AG09319 (cell line): ENCODE measurements around the gene MAN1A2.

Source experiments
- DNase-seq: peaks from one replicate; pipeline ENCODE4 v3.0.0-alpha.2; 2010; ENCODE audit warnings: low read depth; ENCODE audit errors: extremely low read depth
- TF ChIP-seq, protein P1 (sequence below): IDR thresholded peaks from 2 replicates; pipeline ENCODE4 v1.5.1; 2011; ENCODE audit warnings: low read depth, mild to moderate bottlenecking, inconsistent platforms, low read length, moderate library complexity

Gene MAN1A2

DNA sequence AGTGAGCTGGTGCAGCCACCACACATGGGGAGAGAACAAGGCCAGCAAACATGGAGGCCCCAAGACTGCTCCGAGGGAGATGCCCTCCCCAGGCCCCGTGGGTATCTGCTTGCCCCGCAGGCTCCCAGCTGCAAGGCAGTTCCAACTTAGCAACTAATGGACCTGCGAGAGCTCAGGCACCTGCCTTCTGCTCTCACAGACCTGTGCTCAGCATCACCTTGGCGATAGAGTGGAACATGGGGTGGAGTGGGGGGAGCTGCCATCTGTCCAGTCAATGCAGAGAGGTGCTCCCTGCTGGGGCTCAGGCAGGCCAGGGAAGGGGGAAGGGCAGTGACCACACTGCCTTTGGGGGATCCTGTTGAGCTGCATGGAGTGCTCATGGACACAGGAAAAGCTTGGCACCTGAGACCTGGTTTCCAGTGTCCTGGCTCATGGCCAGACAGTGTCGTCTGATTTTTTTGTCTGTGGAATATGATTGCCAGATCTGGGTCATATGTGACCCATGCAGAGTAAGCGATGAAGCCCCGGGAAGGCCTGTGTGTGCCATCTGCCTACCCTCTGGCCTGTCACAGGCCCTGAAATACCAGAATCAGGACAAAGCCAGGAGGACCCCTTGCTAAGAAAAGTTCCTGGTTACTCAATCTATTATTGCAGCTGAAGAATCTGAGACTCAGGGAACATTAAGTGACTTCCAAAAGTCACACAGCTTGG, 198.7 kb downstream of the MAN1A2 start:
- TF ChIP-seq, protein P1, sequence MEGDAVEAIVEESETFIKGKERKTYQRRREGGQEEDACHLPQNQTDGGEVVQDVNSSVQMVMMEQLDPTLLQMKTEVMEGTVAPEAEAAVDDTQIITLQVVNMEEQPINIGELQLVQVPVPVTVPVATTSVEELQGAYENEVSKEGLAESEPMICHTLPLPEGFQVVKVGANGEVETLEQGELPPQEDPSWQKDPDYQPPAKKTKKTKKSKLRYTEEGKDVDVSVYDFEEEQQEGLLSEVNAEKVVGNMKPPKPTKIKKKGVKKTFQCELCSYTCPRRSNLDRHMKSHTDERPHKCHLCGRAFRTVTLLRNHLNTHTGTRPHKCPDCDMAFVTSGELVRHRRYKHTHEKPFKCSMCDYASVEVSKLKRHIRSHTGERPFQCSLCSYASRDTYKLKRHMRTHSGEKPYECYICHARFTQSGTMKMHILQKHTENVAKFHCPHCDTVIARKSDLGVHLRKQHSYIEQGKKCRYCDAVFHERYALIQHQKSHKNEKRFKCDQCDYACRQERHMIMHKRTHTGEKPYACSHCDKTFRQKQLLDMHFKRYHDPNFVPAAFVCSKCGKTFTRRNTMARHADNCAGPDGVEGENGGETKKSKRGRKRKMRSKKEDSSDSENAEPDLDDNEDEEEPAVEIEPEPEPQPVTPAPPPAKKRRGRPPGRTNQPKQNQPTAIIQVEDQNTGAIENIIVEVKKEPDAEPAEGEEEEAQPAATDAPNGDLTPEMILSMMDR = no peak
- no peak for DNase-seq

DNA sequence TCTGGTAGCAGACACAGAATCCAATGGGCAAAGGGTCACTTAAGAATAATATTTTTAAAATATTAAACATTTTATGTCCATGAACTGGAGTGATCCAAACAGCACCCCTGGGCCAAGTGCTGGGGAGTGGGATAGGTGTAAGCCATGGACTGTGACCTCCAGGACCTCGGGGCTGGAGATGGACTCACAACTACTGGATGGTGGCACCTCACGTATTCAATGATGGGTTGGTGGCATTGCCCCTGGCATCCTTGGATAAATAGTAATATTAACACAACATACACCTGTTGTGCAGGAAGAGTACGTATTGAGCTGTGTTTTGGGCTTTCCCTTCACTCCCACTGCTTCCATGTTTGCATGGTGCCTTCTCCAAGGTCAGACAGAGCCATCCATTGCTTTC, 199.3 kb downstream of the MAN1A2 start:
- TF ChIP-seq, protein P1 = no peak

DNA sequence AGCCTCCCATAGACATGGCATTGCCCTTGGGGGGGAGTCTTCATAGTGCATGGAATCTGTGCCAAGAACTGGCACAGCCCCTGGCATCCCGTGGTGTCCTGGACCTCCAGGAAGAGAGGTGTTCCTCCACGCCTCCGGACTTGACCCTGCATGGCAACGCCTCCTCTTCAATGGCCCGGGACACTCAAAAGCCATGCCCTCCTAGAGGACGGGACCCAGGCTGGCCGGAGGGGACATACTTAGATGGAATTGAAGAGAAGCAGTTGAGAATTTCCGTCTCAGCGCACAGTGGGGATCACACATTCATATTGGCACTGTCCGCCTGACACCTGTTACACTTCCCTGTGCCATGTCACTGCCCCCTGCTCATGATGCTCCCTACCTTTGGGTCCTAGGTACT, 200.2 kb downstream of the MAN1A2 start:
- no peak for DNase-seq
- TF ChIP-seq, protein P1 = no peak

More for the DNA sequence above, 199.3 kb downstream of the MAN1A2 start:
- no peak for DNase-seq

DNA sequence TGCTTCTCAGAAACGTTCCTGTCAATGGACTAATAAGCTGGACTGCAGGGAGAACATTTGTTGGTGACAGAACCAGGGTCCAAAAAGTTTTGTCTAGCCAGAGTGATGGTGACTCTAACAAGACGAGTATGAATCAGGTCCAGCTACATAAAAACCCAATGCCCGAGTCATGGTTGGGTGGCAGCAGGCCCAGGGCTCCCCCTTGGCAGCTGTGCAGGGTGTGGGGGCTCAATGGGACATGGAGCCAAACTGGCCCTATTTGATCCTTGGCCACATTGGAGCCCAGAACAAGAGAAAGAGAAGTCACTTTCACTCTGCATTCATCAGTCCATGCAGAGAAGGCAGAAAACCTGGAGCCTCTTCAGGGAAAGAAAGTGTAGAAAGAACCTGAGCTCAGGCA, 200.7 kb downstream of the MAN1A2 start:
- DNase-seq = no peak
- TF ChIP-seq, protein P1 = no peak

DNA sequence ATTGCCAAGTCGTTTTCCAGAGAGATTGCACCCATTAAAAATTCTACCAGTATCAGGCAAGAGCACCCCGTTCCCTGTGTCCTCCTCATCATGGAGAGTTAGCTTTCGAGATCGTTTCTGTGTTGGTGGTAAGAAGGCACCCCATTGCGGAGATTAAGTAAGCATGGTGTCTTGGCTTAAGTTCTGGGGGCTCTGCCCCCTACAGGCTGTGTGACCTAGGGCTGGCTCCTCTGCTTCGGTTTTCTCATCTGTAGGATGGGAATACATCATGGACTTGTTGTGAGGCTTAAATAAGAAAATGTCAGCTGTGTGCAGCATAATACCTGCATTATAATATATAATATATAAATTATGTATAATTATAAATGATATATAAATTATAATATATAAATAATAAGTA, 201.8 kb downstream of the MAN1A2 start:
- TF ChIP-seq, protein P1 = no peak
- DNase-seq = no peak

DNA sequence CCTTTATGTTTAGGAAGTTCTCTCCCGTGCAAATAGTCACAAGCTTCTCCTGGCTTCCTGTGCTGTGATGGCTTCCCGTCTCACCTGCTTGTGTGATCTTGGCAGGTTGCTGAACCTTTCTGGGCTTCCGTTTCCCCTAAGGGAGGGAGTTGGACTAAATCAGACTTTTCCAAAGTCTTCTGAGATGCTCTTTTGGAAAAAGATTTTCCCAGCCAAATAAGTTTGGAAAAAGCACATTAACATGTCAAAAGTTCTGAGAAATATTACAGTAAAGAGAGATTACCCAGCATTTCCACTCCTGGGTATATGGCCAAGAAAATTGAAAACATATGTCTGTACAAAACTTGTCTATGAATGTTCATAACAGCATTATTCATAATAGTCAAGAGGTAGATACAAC, 202.6 kb downstream of the MAN1A2 start:
- no peak for DNase-seq
- TF ChIP-seq, protein P1 = no peak

DNA sequence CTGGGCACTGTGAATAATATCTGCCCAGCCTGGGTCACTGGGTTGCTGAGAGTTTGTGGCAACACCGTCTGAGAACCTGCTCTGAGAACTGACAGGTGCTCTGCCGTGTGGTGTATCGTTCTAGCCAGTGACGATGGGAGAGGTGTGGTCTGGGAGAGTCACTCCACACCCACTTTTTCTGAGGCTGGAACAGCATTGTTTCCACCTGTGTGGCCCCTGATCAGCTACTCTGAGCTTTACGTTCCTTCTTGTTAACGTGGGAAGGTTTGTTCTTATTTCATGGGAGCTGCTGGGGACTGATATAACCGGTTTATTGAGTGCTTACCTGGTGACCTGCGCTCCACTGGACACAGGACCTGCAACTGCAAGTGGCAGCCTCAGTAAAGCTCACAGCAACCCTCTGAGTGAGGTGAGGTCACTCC, 203.8 kb downstream of the MAN1A2 start:
- TF ChIP-seq, protein P1 = no peak
- no peak for DNase-seq
